ENCODE results near the gene TMEM139.

Gene TMEM139

DNA sequence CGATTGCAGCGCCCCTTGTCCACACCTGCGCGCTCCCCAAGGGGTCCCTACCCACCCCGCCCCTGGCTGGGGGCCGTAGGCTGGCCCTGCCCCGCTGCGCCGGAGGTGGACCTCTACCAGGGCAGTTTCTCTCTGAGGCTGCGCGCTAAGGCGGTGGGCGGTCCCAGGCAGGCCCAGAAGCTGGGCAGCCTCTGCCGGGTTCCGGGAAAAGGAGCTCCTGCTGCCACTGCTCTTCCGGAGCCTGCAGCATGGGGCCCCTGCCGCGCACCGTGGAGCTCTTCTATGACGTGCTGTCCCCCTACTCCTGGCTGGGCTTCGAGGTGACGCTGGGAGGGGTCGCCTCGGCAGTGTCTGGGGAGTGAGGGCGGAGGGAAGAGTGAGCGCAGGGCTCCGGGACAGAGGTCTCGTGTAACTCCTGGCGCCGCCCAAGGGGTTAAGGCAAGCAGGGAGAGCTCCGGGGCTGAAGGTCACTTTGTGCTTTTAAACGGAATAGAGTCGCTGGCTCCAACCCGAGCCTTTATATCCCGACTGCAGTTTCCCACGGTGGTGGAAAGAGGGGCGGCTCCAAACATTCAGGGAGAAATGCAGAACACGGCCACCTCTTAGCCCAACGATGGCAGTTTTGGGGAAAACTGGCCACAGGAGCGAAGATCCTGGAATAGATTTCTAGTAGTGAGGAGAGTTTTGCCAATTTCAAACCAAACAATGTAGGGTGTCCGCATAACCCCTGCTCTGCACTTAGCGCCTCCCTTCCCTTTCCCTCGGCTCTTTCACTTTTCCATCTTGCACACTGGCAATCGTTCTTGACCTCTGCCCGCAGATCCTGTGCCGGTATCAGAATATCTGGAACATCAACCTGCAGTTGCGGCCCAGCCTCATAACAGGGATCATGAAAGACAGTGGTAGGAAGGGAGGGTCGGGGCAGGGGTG, 21.2 kb upstream of the TMEM139 start, which contains the start of gene GSTK1 (continued):
- TF ChIP-seq, protein P1, sequence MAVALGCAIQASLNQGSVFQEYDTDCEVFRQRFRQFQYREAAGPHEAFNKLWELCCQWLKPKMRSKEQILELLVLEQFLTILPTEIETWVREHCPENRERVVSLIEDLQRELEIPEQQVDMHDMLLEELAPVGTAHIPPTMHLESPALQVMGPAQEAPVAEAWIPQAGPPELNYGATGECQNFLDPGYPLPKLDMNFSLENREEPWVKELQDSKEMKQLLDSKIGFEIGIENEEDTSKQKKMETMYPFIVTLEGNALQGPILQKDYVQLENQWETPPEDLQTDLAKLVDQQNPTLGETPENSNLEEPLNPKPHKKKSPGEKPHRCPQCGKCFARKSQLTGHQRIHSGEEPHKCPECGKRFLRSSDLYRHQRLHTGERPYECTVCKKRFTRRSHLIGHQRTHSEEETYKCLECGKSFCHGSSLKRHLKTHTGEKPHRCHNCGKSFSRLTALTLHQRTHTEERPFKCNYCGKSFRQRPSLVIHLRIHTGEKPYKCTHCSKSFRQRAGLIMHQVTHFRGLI (tag by site-specific recombination; IDR thresholded peaks at IDR 0.05) = peak; percentile 67; the same call in 1 of the 2 replicates
- TF ChIP-seq, protein P2, sequence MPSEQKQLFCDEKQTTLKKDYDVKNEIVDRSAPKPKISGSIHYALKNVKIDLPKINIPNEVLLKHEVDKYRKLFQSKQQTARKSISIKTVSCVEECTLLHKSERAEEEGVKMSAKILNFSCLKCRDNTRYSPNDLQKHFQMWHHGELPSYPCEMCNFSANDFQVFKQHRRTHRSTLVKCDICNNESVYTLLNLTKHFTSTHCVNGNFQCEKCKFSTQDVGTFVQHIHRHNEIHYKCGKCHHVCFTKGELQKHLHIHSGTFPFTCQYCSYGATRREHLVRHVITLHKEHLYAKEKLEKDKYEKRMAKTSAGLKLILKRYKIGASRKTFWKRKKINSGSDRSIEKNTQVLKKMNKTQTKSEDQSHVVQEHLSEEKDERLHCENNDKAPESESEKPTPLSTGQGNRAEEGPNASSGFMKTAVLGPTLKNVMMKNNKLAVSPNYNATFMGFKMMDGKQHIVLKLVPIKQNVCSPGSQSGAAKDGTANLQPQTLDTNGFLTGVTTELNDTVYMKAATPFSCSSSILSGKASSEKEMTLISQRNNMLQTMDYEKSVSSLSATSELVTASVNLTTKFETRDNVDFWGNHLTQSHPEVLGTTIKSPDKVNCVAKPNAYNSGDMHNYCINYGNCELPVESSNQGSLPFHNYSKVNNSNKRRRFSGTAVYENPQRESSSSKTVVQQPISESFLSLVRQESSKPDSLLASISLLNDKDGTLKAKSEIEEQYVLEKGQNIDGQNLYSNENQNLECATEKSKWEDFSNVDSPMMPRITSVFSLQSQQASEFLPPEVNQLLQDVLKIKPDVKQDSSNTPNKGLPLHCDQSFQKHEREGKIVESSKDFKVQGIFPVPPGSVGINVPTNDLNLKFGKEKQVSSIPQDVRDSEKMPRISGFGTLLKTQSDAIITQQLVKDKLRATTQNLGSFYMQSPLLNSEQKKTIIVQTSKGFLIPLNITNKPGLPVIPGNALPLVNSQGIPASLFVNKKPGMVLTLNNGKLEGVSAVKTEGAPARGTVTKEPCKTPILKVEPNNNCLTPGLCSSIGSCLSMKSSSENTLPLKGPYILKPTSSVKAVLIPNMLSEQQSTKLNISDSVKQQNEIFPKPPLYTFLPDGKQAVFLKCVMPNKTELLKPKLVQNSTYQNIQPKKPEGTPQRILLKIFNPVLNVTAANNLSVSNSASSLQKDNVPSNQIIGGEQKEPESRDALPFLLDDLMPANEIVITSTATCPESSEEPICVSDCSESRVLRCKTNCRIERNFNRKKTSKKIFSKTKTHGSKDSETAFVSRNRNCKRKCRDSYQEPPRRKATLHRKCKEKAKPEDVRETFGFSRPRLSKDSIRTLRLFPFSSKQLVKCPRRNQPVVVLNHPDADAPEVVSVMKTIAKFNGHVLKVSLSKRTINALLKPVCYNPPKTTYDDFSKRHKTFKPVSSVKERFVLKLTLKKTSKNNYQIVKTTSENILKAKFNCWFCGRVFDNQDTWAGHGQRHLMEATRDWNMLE (tag by site-specific recombination; conservative IDR thresholded peaks at IDR 0.05; ENCODE audit: low read depth) = peak; percentile 34
- no peak for TF ChIP-seq ZNF560 (tag by site-specific recombination; IDR thresholded peaks at IDR 0.05; ENCODE audit: borderline replicate concordance)
- TF ChIP-seq ZNF426 (tag by site-specific recombination; IDR thresholded peaks at IDR 0.05) = no peak
- no peak for TF ChIP-seq ZNF221 (tag by site-specific recombination; IDR thresholded peaks at IDR 0.05; ENCODE audit: borderline replicate concordance)
- no peak for TF ChIP-seq ZNF48 (tag by site-specific recombination; IDR thresholded peaks at IDR 0.05)
- no peak for TF ChIP-seq ZNF624 (tag by site-specific recombination; IDR thresholded peaks at IDR 0.05)
- TF ChIP-seq SCRT2 (tag by site-specific recombination; IDR thresholded peaks at IDR 0.05) = no peak
- peak; percentile 74 for TF ChIP-seq SP3 (tag by site-specific recombination; IDR thresholded peaks at IDR 0.05)
- no peak for TF ChIP-seq ZNF791 (tag by site-specific recombination; IDR thresholded peaks at IDR 0.05)
- no peak for TF ChIP-seq ZBTB7A (tag by site-specific recombination; IDR thresholded peaks at IDR 0.05; ENCODE audit: low read depth)
- TF ChIP-seq, protein P3, sequence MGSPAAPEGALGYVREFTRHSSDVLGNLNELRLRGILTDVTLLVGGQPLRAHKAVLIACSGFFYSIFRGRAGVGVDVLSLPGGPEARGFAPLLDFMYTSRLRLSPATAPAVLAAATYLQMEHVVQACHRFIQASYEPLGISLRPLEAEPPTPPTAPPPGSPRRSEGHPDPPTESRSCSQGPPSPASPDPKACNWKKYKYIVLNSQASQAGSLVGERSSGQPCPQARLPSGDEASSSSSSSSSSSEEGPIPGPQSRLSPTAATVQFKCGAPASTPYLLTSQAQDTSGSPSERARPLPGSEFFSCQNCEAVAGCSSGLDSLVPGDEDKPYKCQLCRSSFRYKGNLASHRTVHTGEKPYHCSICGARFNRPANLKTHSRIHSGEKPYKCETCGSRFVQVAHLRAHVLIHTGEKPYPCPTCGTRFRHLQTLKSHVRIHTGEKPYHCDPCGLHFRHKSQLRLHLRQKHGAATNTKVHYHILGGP (tag by site-specific recombination; IDR thresholded peaks at IDR 0.05) = no peak
- TF ChIP-seq YY1 (tag by site-specific recombination; IDR thresholded peaks at IDR 0.05) = no peak
- peak; percentile 88 for TF ChIP-seq SP2 (tag by site-specific recombination; IDR thresholded peaks at IDR 0.05)
- no peak for TF ChIP-seq ZNF510 (tag by site-specific recombination; IDR thresholded peaks at IDR 0.05; ENCODE audit: insufficient replicate concordance)
- TF ChIP-seq ZFP3 (tag by site-specific recombination; IDR thresholded peaks at IDR 0.05; ENCODE audit: low read depth) = no peak
- peak; percentile 51; the same call in 1 of the 2 replicates for TF ChIP-seq KLF16 (tag by site-specific recombination; IDR thresholded peaks at IDR 0.05)
- TF ChIP-seq FEZF1 (tag by site-specific recombination; IDR thresholded peaks at IDR 0.05) = peak; percentile 40; the same call in 1 of the 2 replicates
- no peak for TF ChIP-seq ZNF311 (tag by site-specific recombination; IDR thresholded peaks at IDR 0.05; ENCODE audit: borderline replicate concordance)
- TF ChIP-seq, protein P4, sequence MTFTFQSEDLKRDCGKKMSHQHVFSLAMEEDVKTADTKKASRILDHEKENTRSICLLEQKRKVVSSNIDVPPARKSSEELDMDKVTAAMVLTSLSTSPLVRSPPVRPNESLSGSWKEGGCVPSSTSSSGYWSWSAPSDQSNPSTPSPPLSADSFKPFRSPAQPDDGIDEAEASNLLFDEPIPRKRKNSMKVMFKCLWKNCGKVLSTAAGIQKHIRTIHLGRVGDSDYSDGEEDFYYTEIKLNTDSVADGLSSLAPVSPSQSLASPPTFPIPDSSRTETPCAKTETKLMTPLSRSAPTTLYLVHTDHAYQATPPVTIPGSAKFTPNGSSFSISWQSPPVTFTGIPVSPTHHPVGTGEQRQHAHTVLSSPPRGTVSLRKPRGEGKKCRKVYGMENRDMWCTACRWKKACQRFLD (tag by site-specific recombination; IDR thresholded peaks at IDR 0.05) = no peak
- 0 out of 2 replicates have a peak, but pooled peaks have one; percentile 59 for TF ChIP-seq ZNF660 (tag by site-specific recombination; IDR thresholded peaks at IDR 0.05)
- no peak for TF ChIP-seq ZNF10 (tag by site-specific recombination; IDR thresholded peaks at IDR 0.05)
- peak; percentile 88 for TF ChIP-seq ZNF335 (tag by site-specific recombination; conservative IDR thresholded peaks at IDR 0.05)
- TF ChIP-seq ZNF785 (tag by site-specific recombination; IDR thresholded peaks at IDR 0.05) = no peak
- TF ChIP-seq ZNF664 (tag by site-specific recombination; IDR thresholded peaks at IDR 0.05) = no peak
- TF ChIP-seq, protein P5, sequence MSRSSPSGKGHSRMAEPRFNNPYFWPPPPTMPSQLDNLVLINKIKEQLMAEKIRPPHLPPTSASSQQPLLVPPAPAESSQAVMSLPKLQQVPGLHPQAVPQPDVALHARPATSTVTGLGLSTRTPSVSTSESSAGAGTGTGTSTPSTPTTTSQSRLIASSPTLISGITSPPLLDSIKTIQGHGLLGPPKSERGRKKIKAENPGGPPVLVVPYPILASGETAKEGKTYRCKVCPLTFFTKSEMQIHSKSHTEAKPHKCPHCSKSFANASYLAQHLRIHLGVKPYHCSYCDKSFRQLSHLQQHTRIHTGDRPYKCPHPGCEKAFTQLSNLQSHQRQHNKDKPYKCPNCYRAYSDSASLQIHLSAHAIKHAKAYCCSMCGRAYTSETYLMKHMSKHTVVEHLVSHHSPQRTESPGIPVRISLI (tag by site-specific recombination; IDR thresholded peaks at IDR 0.05) = no peak
- peak; percentile 59 for TF ChIP-seq ZBTB17 (tag by site-specific recombination; IDR thresholded peaks at IDR 0.05)
- TF ChIP-seq, protein P6, sequence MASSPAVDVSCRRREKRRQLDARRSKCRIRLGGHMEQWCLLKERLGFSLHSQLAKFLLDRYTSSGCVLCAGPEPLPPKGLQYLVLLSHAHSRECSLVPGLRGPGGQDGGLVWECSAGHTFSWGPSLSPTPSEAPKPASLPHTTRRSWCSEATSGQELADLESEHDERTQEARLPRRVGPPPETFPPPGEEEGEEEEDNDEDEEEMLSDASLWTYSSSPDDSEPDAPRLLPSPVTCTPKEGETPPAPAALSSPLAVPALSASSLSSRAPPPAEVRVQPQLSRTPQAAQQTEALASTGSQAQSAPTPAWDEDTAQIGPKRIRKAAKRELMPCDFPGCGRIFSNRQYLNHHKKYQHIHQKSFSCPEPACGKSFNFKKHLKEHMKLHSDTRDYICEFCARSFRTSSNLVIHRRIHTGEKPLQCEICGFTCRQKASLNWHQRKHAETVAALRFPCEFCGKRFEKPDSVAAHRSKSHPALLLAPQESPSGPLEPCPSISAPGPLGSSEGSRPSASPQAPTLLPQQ (tag by site-specific recombination; IDR thresholded peaks at IDR 0.05) = peak; percentile 53; the same call in 1 of the 2 replicates

Data from HEK293 (cell line).